ENCODE data around the gene HCAR2.
"Not testable (repeated sequence)": the region's sequence is repeated elsewhere in the genome, so short reads cannot be mapped to it uniquely, and the experiment has no call there.

HCAR2 gene

DNA sequence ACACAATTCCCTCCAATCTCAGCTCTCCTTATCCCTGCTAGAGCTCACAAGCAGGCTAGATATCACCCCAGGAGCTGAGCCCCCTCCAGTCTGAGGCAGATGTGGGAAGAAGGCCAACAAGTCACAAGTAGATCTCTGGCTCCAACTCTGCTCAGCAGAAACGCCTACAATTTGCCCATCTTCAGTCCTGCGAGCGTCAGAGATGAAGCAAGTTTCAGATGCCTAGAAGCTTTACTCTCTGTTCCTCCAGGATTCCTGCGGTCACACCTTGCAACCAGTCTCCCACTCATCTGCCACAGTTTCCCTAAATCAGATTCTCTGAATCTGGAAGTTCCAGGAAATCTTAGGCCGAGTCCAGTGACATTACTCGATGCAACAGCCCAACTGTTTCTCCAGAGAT is 12.1 kb upstream of the HCAR2 start:
- not testable (repeated sequence) for DNase-seq

DNA sequence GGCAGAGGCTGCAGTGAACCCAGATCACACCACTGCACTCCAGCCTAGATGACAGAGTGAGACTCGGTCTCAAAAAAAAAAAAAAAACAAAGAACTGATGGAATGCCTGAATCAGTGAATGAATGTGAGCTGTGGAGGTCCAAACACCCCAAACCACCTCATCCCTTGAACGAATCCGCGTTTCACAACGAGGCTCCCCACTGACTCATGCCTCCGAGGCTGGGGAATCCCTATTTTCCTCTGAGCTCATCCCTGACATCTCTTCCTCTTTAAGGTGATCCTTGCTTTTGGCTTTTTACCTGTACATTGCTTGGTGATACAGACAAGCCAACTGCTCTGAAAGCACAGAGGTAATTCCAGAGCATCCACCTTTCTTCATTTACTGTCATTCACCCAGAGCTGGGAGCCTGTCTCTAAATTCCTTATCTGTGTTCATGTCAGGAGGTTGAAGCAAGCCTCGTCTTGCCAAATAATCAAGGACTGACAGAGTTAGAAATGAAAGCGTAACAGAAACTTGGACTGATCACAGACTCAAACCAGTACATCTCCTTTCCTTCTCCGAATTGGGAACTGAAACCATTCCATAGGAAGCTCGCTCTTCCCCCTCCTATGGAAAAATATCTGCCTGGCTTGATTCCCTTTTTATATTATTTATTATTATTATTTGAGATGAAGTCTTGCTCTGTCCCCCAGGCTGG is 10.5 kb upstream of the HCAR2 start:
- not testable (repeated sequence) for DNase-seq

DNA sequence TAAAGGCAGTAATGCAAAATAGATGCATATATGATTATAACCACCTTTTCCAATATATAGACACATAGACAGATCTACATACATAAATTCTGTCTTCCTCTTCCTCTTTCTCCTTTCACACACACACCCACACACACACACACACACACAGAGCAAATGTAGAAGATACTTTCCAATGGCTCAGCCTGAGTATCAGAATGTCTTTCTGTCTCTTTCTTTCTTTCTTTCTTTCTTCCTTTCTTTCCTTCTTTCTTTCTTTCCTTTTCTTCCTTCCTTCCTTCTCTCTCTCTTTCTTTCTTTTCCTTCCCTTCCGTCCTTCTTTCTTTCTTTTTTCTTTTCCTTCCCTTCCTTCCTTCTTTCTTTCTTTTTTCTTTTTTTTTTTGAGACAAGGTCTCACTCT is 8.1 kb upstream of the HCAR2 start:
- not testable (repeated sequence) for DNase-seq

GRCh38 chr12:122710341-122710740 is 7.2 kb upstream of the HCAR2 start:
- DNase-seq: not testable (repeated sequence)

- DNase-seq: not testable (repeated sequence)
These were observed 6.1 kb upstream of the HCAR2 start for GRCh38 chr12:122709287-122709686.

GRCh38 chr12:122703841-122704240 is 684 bp upstream of the HCAR2 start:
- not testable (repeated sequence) for DNase-seq

DNA sequence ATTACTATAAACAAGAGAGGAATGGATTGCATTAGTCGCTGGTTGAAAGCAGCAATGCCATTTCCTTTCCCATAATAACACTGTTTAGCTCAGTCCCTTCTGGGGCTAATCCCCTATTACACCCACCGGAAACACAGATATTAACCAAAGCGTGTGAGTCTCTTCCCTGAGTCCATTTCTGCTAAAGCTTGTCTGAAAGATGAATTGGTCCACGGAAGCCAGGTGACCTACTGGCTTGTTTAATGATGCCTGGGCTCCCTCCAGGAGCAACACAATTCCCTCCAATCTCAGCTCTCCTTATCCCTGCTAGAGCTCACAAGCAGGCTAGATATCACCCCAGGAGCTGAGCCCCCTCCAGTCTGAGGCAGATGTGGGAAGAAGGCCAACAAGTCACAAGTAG is 1.7 kb downstream of the HCAR2 start:
- DNase-seq: not testable (repeated sequence)

- DNase-seq: not testable (repeated sequence)
These were observed 3.0 kb downstream of the HCAR2 start for GRCh38 chr12:122700038-122700710.

DNA sequence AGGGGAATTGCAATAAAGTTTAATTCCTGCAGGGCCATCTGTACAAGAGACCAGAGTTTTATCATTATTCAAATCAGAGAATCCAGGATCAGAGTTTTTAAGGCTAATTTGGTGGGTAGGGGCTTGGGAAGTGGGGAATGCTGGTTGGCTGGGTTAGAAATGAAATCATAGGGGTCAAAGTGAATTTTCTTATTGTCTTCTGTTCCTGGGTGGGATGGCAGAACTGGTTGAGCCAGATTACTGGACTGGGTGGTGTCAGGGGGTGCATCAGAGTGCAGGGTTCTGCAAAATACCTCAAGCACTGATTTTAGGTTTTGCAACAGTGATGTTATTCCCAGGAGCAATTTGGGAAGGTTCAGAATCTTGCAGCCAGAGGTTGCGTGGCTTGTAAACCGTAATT is 6.2 kb downstream of the HCAR2 start:
- not testable (repeated sequence) for DNase-seq

DNA sequence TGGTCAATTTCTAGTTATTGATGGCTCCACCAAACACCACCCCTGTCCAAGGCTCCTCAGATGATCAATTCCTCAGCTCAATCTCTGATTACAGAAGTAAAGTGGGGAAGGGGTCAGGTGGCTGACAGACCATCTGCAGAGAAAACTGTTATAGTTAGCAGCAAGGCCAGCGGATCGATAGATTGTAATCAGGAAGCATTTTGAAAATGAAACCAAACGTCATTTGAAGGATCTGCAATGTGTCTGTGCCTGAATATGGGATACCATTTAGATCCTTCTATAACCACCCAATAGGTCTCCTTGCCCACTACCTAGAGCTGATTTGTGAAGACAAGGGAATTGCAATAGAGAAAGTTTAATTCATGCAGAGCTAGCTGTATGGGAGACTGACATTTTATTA is 11.6 kb downstream of the HCAR2 start:
- DNase-seq: no peak

DNA sequence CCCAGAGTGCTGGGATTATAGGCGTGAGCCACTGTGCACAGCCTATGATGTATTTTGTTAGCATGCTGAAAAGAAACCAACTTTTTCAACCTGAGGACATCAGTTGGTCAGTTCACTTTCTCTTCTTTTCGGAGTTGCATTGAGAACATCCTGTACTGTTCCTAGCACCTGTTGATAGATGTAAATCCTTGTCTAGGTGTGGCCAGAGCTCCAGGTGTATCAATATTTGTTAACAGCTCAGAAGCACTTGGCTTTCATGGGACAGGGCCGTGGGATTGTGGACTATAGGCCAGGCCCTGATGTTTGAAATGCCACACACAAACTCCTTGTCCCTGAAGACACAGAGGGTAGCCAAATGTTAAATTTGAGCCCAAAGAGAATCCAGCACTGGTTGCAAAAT is 14.9 kb downstream of the HCAR2 start:
- DNase-seq: no peak

DNA sequence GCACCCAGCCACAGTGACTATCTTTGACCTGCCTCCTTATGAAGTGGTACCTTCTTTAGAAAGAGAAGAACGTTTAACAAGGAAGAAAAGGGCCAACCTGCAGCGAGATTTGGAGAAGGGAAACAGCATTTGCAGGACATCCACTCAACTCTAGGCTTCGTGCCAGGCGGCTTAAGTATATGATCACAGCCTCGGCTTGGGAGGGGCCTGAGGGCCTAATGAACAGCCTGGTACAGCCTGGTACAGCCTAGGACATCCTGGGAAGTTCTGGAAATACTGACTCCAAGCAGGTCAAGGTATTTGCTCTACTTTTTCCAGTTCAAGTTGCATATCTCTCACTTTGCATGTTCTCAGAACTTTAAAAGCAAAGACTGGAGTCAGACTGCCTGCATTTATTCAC is 16.1 kb downstream of the HCAR2 start:
- no peak for DNase-seq

DNA sequence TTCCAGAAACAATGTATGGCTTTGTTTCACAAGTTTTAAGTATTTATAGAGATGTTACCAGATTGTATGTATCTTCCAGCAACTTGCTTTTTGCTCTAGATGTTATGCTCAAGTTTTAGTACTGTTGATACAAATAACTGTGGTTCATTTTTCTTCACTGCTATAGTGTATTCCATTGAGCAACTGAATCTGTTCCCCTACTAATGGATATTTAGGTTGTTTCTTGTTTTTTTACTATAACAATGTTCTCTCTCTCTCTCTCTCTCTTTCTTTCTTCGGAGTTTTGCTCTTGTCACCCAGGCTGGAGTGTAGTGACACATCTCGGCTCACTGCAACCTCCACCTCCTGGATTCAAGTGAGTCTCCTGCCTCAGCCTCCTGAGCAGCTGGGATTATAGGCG is 16.6 kb downstream of the HCAR2 start:
- DNase-seq: no peak

DNA sequence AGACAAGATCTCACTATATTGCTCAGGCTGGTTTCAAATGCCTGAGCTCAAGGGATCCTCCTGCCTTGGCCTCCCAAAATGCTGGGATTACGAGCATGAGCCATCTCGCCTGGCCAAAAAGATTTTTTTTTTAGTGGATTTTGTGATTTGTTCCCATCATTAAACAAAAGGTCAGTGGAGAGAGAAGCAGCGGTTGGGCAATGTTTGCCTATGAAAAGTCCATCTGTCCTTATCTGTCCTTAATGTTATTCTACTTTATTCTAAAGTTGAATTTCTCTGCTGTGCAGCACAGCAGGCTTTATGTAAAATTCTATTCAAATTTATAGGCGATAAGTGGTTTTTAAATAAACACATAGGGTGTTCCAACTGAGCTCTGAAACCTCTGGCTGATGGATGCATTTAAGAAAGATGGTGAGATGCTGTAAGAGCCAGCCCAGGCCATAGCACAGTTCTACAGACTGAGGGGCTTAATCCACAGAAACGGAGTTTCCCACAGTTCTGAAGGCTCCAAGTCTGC is 18.8 kb downstream of the HCAR2 start:
- DNase-seq: peak; percentile 72

- no peak for DNase-seq
These were observed 21.3 kb downstream of the HCAR2 start for GRCh38 chr12:122681814-122682213.

DNA sequence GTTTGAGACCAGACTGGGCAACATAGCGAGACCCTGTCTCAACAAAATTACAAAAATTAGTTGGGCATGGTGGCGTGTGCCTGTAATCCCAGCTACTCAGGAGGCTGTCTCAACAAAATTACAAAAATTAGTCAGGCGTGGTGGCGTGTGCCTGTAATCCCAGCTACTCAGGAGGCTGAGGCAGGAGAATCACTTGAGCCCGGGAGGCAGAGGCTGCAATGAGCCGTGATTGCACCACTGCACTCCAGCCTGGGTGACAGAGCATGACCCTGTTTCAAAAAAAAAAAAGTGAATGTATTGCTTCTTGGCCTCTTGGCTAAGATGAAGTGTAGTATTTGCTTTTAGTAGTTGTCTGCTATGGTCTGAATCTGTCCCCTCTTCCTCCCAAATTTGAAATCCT is 22.2 kb downstream of the HCAR2 start:
- DNase-seq: not testable (repeated sequence)

GRCh38 chr12:122676781-122677180 is 26.4 kb downstream of the HCAR2 start:
- DNase-seq: not testable (repeated sequence)

GRCh38 chr12:122676015-122676414 is 27.1 kb downstream of the HCAR2 start:
- not testable (repeated sequence) for DNase-seq

DNA sequence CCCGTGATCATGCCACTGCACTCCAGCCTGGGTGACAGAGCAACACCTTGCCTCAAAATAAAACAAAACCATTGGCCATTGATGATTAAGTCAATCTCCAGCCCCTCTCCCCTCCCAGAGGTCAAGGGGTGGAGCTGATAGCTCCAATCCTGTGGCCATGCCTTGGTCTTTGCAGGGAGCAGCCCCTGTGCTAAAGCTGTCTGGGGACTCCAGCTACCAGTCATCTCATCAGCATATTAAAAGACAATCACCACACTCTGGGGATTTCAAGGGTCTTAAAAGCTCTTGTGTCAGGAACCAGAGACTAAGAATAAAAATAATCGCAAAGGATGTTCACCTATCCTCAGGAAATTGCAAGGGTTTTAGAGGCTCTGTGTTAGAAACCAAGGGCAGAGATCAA is 30.6 kb downstream of the HCAR2 start:
- DNase-seq: no peak

DNA sequence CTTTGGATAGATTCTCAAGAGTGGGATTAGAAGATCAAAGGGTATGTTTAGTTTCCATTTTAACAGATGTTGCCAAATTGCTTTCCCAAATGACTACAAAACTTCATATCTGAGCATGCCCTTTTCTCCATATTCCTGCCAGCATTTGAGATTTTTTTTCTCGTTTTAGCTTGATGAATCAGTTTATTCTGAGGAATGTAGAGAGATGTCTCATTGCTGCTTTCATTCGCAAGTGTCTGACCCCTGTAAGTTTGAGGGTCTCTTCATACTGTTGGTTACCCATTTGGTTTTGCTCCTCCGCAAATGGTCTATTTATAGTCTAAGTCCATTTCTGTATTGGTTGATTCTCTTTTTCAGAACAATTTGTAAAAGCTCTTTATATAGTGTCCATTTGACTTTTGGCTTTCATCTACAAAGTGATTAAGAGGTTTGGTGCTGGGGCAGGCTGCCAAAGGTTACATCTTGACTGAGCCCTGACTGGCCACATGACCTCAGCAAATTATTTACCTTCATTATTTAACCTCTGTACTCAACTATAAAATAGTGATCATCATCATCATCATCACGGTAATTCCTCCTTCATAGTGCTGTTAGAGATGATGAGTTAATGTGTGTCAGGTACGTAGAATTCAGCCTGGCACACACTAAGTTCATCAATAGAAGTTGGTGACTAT is 33.6 kb downstream of the HCAR2 start:
- DNase-seq: no peak

DNA sequence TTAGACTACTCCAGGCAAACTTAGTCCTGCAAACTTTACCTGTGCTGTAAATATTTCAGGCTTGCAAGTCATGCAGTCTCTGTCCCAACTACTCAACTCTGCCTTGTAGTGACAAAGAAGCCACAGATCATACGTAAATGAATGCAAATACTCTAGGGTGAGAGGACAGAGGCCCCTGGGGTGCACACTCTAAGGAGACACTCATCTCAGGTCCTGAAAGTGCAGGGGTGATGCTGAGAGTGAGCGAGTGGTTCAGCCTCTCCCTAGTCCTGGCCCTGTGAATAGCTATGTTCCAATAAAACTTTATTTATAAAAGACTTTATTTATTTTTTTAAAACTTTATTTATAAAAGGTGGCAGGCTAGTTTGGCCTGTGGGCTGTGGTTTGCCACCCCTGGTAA is 34.9 kb downstream of the HCAR2 start:
- peak; percentile 12 for DNase-seq

- no peak for DNase-seq
These were observed 37.4 kb downstream of the HCAR2 start for GRCh38 chr12:122665759-122666158.

DNA sequence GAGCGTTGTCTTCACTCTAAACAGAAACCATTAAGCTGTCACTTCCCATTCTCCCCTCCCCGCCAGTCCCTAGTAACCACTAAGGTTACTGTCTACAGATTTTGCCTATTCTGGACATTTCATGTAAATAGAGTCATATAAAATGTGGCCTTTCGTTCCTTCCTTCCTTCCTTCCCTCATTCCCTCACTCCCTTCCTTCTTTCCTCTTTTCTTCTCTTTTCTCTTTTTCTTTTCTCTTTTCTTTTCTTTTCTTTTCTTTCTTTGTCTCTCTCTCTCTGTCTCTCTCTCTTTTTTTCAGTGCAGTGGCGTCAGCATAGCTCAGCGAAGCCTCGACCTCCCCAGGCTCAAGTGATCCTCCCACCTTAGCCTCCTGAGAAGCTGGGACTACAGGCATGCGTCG is 37.8 kb downstream of the HCAR2 start:
- DNase-seq: no peak

- DNase-seq: no peak
These were observed 41.2 kb downstream of the HCAR2 start for GRCh38 chr12:122661938-122662337.
